Activated naive CD8-positive, alpha-beta T cell (primary cell): ENCODE results near the gene YIPF3.

Experiments
- H3K27ac Mint-ChIP-seq: one replicate; pipeline ENCODE4 v1.8.0; 2021; ENCODE audit warnings: mixed read lengths
- H3K27me3 Mint-ChIP-seq: one replicate; pipeline ENCODE4 v1.8.0; 2021; ENCODE audit warnings: mixed read lengths
- H3K36me3 Mint-ChIP-seq: one replicate; pipeline ENCODE4 v1.8.0; 2021; ENCODE audit warnings: mixed read lengths
- H3K4me1 Mint-ChIP-seq: one replicate; pipeline ENCODE4 v1.8.0; 2021; ENCODE audit warnings: low read depth, mixed read lengths
- H3K4me3 Mint-ChIP-seq: one replicate; pipeline ENCODE4 v1.8.0; 2021; ENCODE audit warnings: mild to moderate bottlenecking, mixed read lengths
- H3K9me3 Mint-ChIP-seq: one replicate; pipeline ENCODE4 v1.8.0; 2021; ENCODE audit warnings: low read depth, mixed read lengths

The YIPF3 gene

DNA sequence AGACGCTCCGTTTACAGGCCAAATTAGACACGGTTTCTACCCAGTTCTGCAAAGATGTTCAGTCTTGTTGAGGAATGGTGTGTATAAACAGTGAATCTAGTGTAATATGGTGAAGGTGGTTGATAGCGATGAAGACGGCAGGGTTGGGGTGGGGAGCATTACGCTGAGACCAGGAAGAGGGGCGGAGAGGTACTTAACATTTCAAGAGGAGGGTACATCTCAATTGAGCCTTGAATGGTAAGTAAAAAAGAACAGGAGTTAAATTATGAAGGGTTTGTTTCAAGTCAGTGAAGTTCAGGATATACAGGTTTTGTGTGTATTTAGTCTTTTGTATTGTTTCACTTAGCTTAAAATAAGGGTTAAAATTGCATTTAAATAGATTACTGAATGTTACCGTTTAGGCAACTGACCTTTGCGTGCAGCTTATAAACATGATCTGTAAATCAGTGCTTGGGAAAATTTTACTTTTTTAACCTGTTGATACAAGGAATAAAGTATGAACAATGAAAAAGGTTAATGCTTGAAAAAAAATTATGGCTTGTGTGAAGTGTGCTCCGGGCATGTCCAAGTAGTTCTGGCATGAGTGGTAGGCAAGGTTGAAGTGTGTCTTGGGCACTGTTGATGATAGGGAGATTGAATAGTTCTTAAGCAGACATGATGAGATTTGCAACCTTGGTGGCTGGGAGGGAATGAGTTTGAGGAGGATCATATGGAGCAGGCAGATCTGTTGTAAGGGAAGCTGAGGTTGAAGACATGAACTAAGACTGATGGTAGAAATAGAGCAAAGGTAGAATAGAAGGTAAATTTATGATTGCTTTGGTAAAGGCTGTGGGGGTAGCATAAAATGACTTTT lies 1.0 kb upstream of the YIPF3 start:
- Mint-ChIP-seq H3K36me3 (peaks cover 6% of the 10 kb centered on the region), H3K4me1 (peaks cover 11% of the 10 kb centered on the region), H3K4me3 (no peak overlapping the region), H3K9me3 (no peaks in the 10 kb centered on the region), H3K27me3 (no peaks in the 10 kb centered on the region), H3K27ac (no peak overlapping the region)

DNA sequence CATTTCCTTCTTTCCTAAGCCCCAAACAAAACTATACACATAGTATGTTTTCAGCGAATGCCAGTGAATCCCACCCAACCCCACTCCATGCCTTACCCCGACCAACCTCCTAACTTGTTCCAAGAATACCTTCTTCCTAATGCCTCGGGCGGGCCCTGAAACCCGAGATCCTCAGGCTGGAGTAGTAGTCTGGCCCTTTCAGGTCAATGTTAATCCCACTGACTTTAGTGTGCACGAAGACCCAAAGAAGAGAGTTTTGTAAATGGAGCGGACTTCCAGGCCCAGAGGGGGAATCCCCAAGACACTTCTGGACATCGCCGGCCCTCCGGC lies 394 bp downstream of the YIPF3 start:
- Mint-ChIP-seq H3K27me3 (no peaks in the 10 kb centered on the region), H3K4me1 (peaks cover 15% of the 10 kb centered on the region), H3K4me3 (no peak overlapping the region), H3K9me3 (no peaks in the 10 kb centered on the region), H3K36me3 (peaks cover 9% of the 10 kb centered on the region), H3K27ac (no peak overlapping the region)

DNA sequence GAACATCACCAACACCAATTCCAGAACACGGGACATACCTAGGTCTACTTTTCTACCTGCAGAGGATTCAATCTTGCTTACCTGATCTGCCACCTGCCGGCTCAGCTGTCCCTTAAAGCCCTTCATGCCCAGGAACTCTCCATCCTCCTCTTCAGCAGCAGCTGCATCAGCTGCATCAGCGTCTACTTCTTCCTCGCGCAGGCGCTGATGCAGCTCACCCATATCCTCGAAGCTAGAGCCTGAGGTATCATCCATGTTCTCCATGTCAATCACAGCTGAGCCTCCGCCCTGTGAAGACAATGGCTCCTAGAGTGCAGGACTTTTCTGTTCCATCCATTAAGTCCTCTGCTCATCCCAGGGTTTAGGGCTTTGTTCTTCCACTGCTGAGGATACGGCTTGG lies 918 bp downstream of the YIPF3 start:
- Mint-ChIP-seq H3K27me3 (no peaks in the 10 kb centered on the region), H3K27ac (no peak overlapping the region), H3K4me1 (peaks cover 13% of the 10 kb centered on the region), H3K9me3 (no peaks in the 10 kb centered on the region), H3K4me3 (no peak overlapping the region), H3K36me3 (peaks cover 9% of the 10 kb centered on the region)

DNA sequence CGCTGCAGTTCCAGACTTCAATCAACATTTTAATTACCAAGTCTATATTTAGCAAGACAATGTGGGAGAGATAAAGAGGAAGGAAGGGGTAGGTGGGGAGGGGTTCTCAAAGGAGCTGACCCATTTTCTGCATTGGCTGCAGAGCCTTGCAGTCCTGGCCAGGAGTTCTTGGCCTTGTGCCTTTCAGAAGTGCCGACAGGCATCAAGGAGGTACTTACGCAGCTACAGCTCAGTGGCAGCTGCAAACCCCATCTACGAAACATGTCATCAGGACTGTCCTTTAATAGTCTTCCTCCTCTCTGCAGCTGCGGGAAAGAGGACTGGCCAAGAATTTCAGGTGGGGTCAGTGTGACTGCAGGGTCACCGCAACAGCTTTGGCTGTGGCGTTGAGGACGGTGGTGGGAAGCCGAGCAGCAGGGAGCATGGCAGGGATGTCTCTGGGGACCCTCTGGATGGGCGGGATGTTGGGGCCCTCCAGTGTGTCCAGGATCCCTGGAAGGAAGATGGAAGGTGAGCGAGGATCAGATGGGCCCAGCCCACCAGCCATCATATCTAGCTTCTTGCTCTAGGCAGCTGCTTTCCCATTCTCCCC lies 4.8 kb downstream of the YIPF3 start:
- Mint-ChIP-seq H3K27ac (no peak overlapping the region), H3K9me3 (no peaks in the 10 kb centered on the region), H3K4me1 (peaks cover 17% of the 10 kb centered on the region)

DNA sequence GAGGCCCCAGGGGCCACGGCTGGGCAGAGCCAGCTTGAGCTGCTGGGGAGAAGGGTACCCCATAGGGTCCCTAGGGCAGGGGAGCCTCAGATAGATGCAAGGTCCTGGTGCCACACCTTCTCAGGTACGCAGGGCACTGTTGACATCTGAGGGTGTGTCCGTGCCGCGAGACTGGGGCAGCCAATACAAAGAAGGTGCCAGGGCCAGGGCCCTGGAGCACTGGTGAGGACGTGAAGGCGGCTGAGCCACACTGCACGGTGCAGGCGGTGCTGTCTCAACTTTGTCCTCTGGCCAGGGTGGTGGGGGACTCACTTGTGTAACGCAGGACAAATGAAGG lies 5.9 kb downstream of the YIPF3 start:
- Mint-ChIP-seq H3K4me3 (peak overlapping the region; percentile 23), H3K27me3 (peaks cover 8% of the 10 kb centered on the region), H3K36me3 (peaks cover 6% of the 10 kb centered on the region), H3K9me3 (no peaks in the 10 kb centered on the region), H3K4me1 (peaks cover 20% of the 10 kb centered on the region), H3K27ac (no peak overlapping the region)

More for the DNA sequence above, 4.8 kb downstream of the YIPF3 start:
- Mint-ChIP-seq H3K27me3 (peaks cover 8% of the 10 kb centered on the region), H3K36me3 (peaks cover 6% of the 10 kb centered on the region), H3K4me3 (peak overlapping the region; percentile 66)

DNA sequence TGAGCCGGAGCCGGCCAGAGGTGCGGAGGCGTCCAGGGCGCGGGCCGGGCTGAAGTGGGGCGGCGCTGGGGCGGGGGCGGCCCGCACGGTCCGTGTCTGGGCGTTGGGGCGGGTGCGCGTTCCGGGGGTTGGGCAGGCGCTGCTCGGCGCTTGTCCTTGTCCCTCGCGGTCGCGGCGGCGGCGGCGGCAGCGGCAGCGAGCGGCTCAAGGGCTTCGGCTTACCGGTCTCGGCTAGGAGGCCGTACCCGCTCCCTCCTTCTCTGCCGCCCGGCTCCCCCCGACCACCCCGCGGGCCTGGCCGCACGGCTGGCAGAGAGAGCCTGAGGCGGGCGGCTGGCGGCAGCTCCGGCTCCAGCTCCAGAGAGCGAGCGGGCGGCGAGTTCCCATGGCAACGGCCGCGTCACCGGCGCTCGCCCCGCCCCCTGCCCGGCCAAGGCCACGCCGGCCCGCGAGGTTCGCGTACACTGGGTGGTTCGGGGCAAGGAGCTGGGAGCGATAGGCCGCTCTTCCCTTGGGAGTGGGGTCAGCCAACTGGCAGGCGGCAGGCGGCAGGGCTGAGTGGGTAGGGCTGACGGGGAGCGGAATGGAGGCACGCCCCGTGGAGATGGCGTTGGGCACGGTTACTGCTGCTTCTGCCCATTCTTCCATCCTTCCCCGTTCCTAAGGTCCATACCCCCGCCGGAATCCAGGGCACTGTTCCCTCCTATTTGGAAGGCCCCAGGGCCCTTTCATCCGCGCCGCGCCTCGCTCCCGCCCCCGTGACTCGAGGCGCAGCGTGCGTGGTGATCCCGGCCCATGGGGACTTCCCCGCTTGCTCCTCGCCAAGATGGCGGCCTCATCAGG lies 6.5 kb downstream of the YIPF3 start, which contains the start of gene LRRC73:
Gene LRRC73, minus strand, starts transcription at position 363 of the 843 bp plus-strand sequence. CDS start 561 bp downstream, outside the sequence.
- Mint-ChIP-seq H3K4me3 (peak within 1 kb of the TSS; percentile 89), H3K27ac (peak within 1 kb of the TSS; percentile 47), H3K36me3 (peaks cover 6% of the 10 kb centered on the region), H3K27me3 (peaks cover 8% of the 10 kb centered on the region), H3K4me1 (peaks cover 20% of the 10 kb centered on the region), H3K9me3 (no peaks in the 10 kb centered on the region)

DNA sequence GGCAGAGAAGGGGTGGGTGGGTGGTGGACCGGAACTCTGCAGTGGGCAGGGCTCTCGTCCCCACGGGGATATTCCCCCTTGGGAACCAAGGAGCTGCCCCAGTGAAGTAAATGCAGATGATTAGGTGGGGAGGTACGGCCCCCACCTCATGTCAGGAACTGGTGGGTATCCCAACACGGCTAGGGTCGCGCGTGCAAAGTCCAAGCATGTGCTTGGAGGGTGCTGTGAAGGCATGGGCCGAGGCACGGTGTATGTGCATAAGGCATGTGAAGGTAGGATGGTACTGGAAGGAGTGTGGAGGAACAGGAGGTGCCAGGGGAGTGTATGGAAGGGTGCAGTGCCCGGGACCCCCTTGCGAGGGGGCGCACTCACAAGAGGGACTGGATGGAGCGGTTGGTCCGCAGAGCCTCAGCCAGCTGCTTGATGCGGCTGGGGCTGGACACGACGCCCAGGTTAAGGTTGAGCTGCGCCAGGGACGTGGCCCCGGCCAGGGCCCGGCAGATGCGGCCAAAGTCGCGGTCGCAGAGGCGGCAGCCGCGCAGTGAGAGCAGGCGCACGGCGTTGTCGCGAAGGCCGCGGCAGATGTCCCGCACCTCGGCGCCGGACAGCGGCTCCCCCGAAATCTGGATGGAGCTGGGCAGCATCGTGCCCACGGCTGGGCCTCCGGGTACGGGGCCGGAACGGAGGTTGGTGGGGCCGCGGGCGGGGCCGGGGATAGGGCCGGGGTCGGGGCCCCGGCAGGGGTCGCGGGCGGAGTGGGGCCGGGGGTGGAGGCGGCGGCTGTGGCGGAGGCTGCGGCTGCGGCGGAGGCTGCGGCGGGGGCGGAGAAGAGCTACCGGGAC lies 7.4 kb downstream of the YIPF3 start:
- H3K4me1 Mint-ChIP-seq = peaks cover 20% of the 10 kb centered on the region
- H3K36me3 Mint-ChIP-seq = peaks cover 5% of the 10 kb centered on the region
- H3K27ac Mint-ChIP-seq = peak overlapping the region; percentile 47
- peaks cover 8% of the 10 kb centered on the region for H3K27me3 Mint-ChIP-seq
- no peaks in the 10 kb centered on the region for H3K9me3 Mint-ChIP-seq
- H3K4me3 Mint-ChIP-seq = peak overlapping the region; percentile 89

DNA sequence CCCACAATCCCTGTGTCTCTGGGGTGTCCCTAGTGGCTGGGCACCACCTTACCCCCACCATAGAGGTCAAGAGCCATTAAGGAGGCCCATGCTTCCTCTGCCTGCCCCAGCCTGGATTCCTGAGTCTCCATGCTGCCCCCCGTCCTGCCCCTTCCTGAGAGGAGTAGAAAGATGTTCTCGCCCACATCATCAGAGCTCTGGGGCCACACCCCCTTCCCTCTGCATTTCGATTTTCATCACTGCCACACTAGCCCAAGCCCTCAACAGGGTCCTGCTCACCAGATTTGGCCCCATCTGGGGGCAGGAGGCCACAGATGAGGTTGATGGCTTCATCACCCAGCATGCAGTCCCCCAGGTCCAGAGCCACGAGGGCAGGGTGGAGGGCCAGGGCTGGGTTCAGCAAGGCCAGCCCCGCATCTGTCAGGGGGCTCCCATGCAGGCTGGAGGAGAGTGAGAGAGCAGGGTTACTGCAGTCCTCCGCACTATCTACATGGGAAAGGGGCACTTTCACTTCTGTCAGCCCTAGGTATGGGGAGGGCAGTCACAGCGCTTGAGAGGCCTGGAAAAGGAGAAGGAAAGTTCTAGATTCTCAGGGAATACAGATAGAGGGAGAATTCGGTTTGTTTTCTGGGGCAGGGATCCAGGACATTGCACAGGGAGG lies 8.1 kb downstream of the YIPF3 start:
- Mint-ChIP-seq H3K4me3 (peak overlapping the region; percentile 89), H3K9me3 (no peaks in the 10 kb centered on the region), H3K36me3 (peaks cover 3% of the 10 kb centered on the region), H3K27me3 (peaks cover 8% of the 10 kb centered on the region), H3K4me1 (peaks cover 20% of the 10 kb centered on the region), H3K27ac (no peak overlapping the region)

DNA sequence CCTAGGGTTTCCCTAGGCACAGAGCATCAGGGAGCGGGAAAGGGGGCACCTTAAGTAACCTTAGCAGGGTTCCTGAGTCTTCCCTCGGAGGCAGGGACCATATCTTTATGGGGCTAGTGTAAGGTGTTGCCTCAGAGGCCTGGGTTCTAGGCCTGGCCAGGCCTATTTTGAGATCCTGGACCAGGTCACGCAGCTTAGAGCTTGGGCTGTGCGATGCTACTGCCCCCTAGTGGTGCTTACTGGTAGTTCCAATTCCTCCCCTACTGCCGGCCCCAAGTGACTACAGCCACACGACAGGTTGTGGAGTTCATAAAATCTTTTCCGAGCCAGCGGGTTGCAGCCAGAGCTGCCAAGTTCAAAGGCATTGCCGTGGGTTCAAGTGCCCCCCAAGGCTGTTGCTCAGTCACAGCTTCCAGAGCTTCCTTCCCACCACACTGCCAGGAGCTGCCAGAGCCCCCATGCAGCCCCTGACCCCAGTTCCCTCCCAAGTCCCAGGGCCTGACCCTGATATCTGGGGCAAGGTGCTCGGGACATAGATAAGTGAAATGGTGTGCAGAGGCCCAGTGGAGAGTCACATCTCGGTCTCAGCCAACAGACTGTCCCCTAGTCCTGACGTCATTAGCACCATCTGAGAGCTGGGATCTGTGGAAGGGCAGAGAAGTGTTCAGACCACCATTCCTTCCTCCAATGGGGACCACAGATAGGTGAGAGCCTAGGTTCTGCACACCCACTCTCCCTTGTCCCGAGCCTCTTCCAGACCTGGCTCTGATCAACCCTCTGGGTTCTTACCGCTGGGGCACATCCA lies 9.9 kb downstream of the YIPF3 start:
- H3K27ac Mint-ChIP-seq = no peak overlapping the region
- peaks cover 3% of the 10 kb centered on the region for H3K36me3 Mint-ChIP-seq
- H3K9me3 Mint-ChIP-seq = no peaks in the 10 kb centered on the region
- H3K4me1 Mint-ChIP-seq = peaks cover 15% of the 10 kb centered on the region
- H3K27me3 Mint-ChIP-seq = peaks cover 8% of the 10 kb centered on the region
- H3K4me3 Mint-ChIP-seq = no peak overlapping the region

DNA sequence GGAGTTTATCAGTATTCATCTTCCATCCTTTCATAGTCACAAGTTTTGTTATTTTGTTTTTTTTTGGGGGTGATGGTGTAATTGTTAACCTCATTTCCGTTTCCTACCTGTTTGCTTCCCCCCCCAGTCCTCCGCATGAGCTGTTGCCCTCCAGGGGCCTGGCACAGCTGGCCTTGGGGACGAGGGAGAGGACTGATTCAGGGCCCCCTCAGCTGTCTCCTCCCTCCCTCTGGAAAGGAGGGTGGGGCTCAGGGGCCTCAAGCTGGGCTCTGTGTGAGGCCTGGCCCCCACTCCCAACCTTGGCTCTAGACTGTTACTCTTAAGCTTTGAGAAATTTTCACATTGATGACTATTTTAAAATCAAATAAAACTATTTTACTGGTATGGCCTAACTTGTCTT lies 10.6 kb downstream of the YIPF3 start:
- peaks cover 11% of the 10 kb centered on the region for H3K4me1 Mint-ChIP-seq
- H3K36me3 Mint-ChIP-seq = no peaks in the 10 kb centered on the region

DNA sequence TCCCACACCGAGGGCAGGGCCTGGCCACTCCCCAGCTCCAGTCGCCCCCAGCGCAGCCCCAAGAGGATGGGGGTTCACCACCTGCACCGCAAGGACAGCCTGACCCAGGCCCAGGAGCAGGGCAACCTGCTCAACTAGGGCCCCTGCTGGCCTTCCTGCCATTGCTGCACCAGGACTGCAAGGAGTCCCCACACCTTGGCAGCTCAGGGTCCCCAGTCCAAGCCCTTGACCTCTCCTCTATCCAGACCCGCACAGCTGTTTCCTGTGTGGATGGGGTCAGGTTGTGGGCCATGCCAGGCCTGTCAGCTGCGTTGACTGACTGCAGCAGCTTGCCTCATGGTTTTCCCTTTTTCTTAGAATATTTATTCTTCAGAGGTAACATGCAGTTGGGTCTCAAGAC lies 11.0 kb downstream of the YIPF3 start:
- Mint-ChIP-seq H3K4me1 (peaks cover 11% of the 10 kb centered on the region), H3K27me3 (peaks cover 8% of the 10 kb centered on the region), H3K9me3 (no peaks in the 10 kb centered on the region), H3K36me3 (no peaks in the 10 kb centered on the region), H3K27ac (no peak overlapping the region), H3K4me3 (no peak overlapping the region)

More for the DNA sequence above, 10.6 kb downstream of the YIPF3 start:
- H3K27me3 Mint-ChIP-seq = peaks cover 8% of the 10 kb centered on the region
- no peaks in the 10 kb centered on the region for H3K9me3 Mint-ChIP-seq
- H3K4me3 Mint-ChIP-seq = no peak overlapping the region
- H3K27ac Mint-ChIP-seq = no peak overlapping the region

DNA sequence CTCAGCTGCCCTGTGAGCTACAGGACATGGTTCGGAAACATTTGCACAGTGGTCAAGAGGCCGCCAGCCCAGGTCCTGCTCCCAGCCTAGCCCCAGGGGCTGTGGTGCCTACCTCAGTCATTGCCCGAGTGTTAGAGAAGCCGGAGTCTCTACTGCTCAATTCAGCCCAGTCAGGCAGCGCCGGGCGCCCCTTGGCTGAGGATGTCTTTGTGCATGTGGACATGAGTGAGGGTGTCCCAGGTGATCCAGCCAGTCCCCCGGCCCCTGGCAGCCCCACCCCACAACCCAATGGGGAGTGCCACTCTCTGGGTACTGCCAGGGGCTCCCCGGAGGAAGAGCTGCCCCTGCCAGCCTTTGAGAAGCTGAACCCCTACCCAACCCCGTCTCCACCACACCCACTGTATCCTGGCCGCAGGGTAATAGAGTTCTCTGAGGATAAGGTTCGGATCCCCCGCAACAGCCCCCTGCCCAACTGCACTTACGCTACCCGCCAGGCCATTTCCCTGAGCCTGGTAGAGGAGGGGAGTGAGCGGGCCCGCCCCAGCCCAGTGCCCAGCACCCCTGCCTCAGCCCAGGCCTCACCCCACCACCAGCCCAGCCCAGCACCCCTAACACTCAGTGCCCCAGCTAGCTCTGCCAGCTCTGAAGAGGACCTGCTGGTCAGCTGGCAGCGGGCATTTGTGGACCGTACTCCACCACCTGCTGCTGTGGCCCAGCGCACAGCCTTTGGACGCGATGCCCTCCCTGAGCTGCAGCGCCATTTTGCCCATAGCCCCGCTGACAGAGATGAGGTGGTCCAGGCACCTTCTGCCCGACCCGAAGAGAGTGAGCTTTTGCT lies 11.8 kb downstream of the YIPF3 start:
- Mint-ChIP-seq H3K4me1 (peaks cover 11% of the 10 kb centered on the region), H3K9me3 (no peaks in the 10 kb centered on the region), H3K27ac (no peak overlapping the region), H3K36me3 (no peaks in the 10 kb centered on the region), H3K27me3 (peaks cover 8% of the 10 kb centered on the region), H3K4me3 (no peak overlapping the region)

DNA sequence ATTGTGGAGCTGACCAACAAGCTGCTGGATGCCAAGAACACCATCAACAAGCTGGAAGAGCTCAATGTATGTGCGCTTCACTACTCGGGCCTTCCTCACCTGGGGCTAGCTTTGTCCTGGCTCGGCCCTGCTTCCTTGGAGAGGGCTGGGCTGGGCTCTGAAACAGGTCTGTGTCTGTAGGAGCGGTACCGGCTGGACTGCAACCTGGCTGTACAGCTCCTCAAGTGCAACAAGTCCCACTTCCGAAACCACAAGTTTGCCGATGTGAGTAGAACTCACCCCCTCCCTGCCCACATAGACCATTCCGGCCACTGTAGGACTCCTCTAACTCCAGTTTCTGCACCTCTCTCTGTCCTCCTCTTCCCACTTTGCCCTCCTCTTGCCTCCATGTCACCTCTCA lies 13.3 kb downstream of the YIPF3 start:
- Mint-ChIP-seq H3K27ac (no peak overlapping the region), H3K4me1 (peaks cover 7% of the 10 kb centered on the region), H3K27me3 (peaks cover 3% of the 10 kb centered on the region), H3K36me3 (no peaks in the 10 kb centered on the region), H3K9me3 (no peaks in the 10 kb centered on the region), H3K4me3 (no peak overlapping the region)
